ENCODE data around the gene CCDC157.

GRCh38 chr22:30332551-30332950 lies 24.3 kb upstream of the CCDC157 start:
- TF ChIP-seq KDM5B (IDR thresholded peaks at IDR 0.05; ENCODE audit: insufficient replicate concordance, low read depth, low read length) = no peak
- TF ChIP-seq, protein P1, sequence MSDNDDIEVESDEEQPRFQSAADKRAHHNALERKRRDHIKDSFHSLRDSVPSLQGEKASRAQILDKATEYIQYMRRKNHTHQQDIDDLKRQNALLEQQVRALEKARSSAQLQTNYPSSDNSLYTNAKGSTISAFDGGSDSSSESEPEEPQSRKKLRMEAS (CRISPR knock-in tag; IDR thresholded peaks at IDR 0.05) = no peak
- no peak for TF ChIP-seq EZH2 (IDR thresholded peaks at IDR 0.05; ENCODE audit: borderline replicate concordance, low read depth, low read length)
- no peak for TF ChIP-seq FOXP4 (CRISPR knock-in tag; IDR thresholded peaks at IDR 0.05; ENCODE audit: borderline replicate concordance)
- TF ChIP-seq RREB1 (CRISPR knock-in tag; IDR thresholded peaks at IDR 0.05) = no peak
- TF ChIP-seq POLR2A (conservative IDR thresholded peaks at IDR 0.05) = no peak
- TF ChIP-seq BRF2 (IDR thresholded peaks at IDR 0.05; ENCODE audit: borderline replicate concordance, insufficient read depth, insufficient read length) = no peak
- no peak for TF ChIP-seq BRD9 (IDR thresholded peaks at IDR 0.05; ENCODE audit: low read depth, partially characterized antibody)
